GM12878 (cell line): ENCODE results near the gene ZNF827. TPM values are rescaled to one million over a fixed set of nuclear protein-coding genes. Genes with fewer than 3 reads are reported as not detected.

Experiments
- ATAC-seq: fragments of 200-7000 bp; cut with Tn5 transposase; 3 replicates; pipeline ENCODE4 v1.9.1; 2020; ENCODE audit warnings: mild to moderate bottlenecking, moderate library complexity
- BruUV-seq: library from RNA; stranded (reverse); fragments of 400-500 nt; replicated peaks from 2 replicates; lab custom pipeline; 2021; lab: Mats Ljungman, UMichigan
- CTCF ChIA-PET: fragments of 300-600 bp; sonication (Branson Sonifier 250); formaldehyde crosslinking; extraction: SDS; loops from one replicate; lab custom pipeline; 2021; ENCODE audit warnings: inconsistent platforms; lab: Yijun Ruan, JAX
- POLR2A ChIA-PET: fragments of 350-600 bp; formaldehyde crosslinking; extraction: SDS; loops from one replicate; lab custom pipeline; 2021; ENCODE audit warnings: inconsistent platforms; lab: Charles Lee
- RAD21 ChIA-PET: fragments of 300-600 bp; sonication (Branson Sonifier 250); formaldehyde crosslinking; loops from one replicate; lab custom pipeline; 2023; ENCODE audit warnings: antibody characterized with exemption; ENCODE audit not compliant: unreplicated experiment; lab: Charles Lee
- SMC1A ChIA-PET: fragments of 300-600 bp; sonication (Branson Sonifier 250); formaldehyde crosslinking; loops from one replicate; lab custom pipeline; 2023; ENCODE audit not compliant: unreplicated experiment, uncharacterized antibody; lab: Charles Lee
- DNase-seq: peaks from one replicate; pipeline ENCODE4 v3.0.0-alpha.2; 2011; ENCODE audit warnings: low read depth, low spot score
- FAIRE-seq: peaks from 3 replicates; lab custom pipeline; 2011; peaks lifted over from hg19 to GRCh38; lab: Jason Lieb, UNC
- H2AFZ ChIP-seq: 2 replicates; pipeline ENCODE4 v1.6.0; 2011; ENCODE audit warnings: low read depth, low read length, control low read depth; ENCODE audit not compliant: control insufficient read depth
- H3K27ac ChIP-seq: 2 replicates; pipeline ENCODE4 v1.5.1; 2011; ENCODE audit warnings: control low read depth; ENCODE audit not compliant: control insufficient read depth, insufficient read depth
- H3K27me3 ChIP-seq, 2 experiments: replicated peaks in 1 of 2; 2 replicates each; pipeline versions ENCODE4 v1.6.0 to v1.6.1; 2011; ENCODE audit warnings: low read length in 1 of 2; ENCODE audit not compliant: control insufficient read depth in 2 of 2, insufficient read depth in 2 of 2
- H3K36me3 ChIP-seq, 2 experiments: 2 replicates each; pipeline ENCODE4 v1.5.1; 2011; ENCODE audit warnings: low read length in 1 of 2; ENCODE audit not compliant: control insufficient read depth in 2 of 2, insufficient read depth in 2 of 2
- H3K4me1 ChIP-seq: 2 replicates; pipeline ENCODE4 v1.6.1; 2011; ENCODE audit warnings: mild to moderate bottlenecking, low read length, moderate library complexity, mixed read lengths; ENCODE audit not compliant: control insufficient read depth, insufficient read depth
- H3K4me2 ChIP-seq: 2 replicates; pipeline ENCODE4 v1.6.0; 2011; ENCODE audit warnings: control low read depth; ENCODE audit not compliant: control insufficient read depth, insufficient read depth
- H3K4me3 ChIP-seq: fragments of 200-600 bp; sonication (generic); 2 replicates; pipeline ENCODE4 v1.5.1; 2016
- H3K79me2 ChIP-seq: 2 replicates; pipeline ENCODE4 v1.6.0; 2011; ENCODE audit warnings: low read length; ENCODE audit not compliant: control insufficient read depth, insufficient read depth
- H3K9ac ChIP-seq: 2 replicates; pipeline ENCODE4 v1.8.0; 2011; ENCODE audit warnings: low read length, control low read depth, mixed read lengths; ENCODE audit not compliant: control insufficient read depth, insufficient read depth
- H3K9me3 ChIP-seq: replicated peaks from 3 replicates; pipeline ENCODE4 v1.5.1; 2011; ENCODE audit warnings: mild to moderate bottlenecking, low read length; ENCODE audit not compliant: control insufficient read depth, insufficient read depth
- H4K20me1 ChIP-seq: 2 replicates; pipeline ENCODE4 v1.6.0; 2011; ENCODE audit not compliant: control insufficient read depth, insufficient read depth
- CBX5 ChIP-seq: sonication (generic); IDR thresholded peaks from 2 replicates; pipeline ENCODE4 v1.6.1; 2016; ENCODE audit warnings: low read depth, moderate library complexity, mild to moderate bottlenecking, inconsistent platforms
- CHD2 ChIP-seq: IDR thresholded peaks from 2 replicates; pipeline ENCODE4 v1.6.1; 2011; ENCODE audit warnings: low read depth, low read length, improper control_type of control experiment, borderline replicate concordance
- CUX1 ChIP-seq: IDR thresholded peaks from 2 replicates; pipeline ENCODE4 v1.6.1; 2012; ENCODE audit warnings: improper control_type of control experiment, low read depth, low read length; ENCODE audit not compliant: insufficient replicate concordance
- EGR1 ChIP-seq, 2 experiments: IDR thresholded peaks; 1 replicate in 1 of 2; 2 replicates in 1 of 2; pipeline ENCODE4 v1.6.1; 2011 to 2012; ENCODE audit warnings: low read depth in 2 of 2, low read length in 2 of 2, borderline replicate concordance in 1 of 2, mild to moderate bottlenecking in 1 of 2, moderate library complexity in 1 of 2
- ESRRA ChIP-seq: IDR thresholded peaks from 2 replicates; pipeline ENCODE4 v1.6.1; 2012; ENCODE audit warnings: mild to moderate bottlenecking, low read length, improper control_type of control experiment
- NR2C1 ChIP-seq: fragments of 450-650 bp; IDR thresholded peaks from 2 replicates; pipeline ENCODE4 v1.6.1; 2017; ENCODE audit warnings: antibody characterized with exemption, mild to moderate bottlenecking, moderate library complexity
- NR2C2 ChIP-seq: IDR thresholded peaks from 2 replicates; pipeline ENCODE4 v1.6.1; 2011; ENCODE audit warnings: borderline replicate concordance, low read depth; ENCODE audit not compliant: control insufficient read depth, insufficient read length
- PBX3 ChIP-seq: IDR thresholded peaks from 2 replicates; pipeline ENCODE4 v1.6.1; 2011; ENCODE audit warnings: mild to moderate bottlenecking, low read depth, low read length, moderate library complexity; ENCODE audit not compliant: insufficient replicate concordance
- RELA ChIP-seq: fragments of 450-650 bp; IDR thresholded peaks from 2 replicates; pipeline ENCODE4 v1.8.0; 2014; ENCODE audit warnings: borderline replicate concordance; ENCODE audit not compliant: partially characterized antibody
- SUZ12 ChIP-seq: fragments of 200-600 bp; sonication (generic); IDR thresholded peaks from one replicate; pipeline ENCODE4 v1.6.1; 2018; ENCODE audit warnings: antibody characterized with exemption, mild to moderate bottlenecking; ENCODE audit not compliant: unreplicated experiment
- WGBS: methylation state at CpG from one replicate; pipeline ENCODE4 v1.1.6; 2016; ENCODE audit warnings: low lambda C conversion rate; ENCODE audit not compliant: insufficient replicate concordance, insufficient coverage; ENCODE audit errors: missing lambda C conversion rate; 5-methylcytosine and 5-hydroxymethylcytosine counted together
- in situ Hi-C: fragments of 300-500 bp; cut with MboI; formaldehyde crosslinking; loops from 9 replicates; pipeline ENCODE4 v1.14.3; 2018; ENCODE audit warnings: mixed read lengths
- intact Hi-C: fragments of 100-400 bp; cut with micrococcal nuclease; formaldehyde crosslinking; loops from one replicate; pipeline ENCODE4 v1.14.2; 2022; ENCODE audit not compliant: unreplicated experiment
- polyA plus RNA-seq, 11 experiments: library from polyadenylated mRNA; depleted of rRNA in 4 of 11; unstranded in 6 of 11; stranded (reverse) in 5 of 11; fragments of >200 nt; fragmentation: Nextera tagmentation in 4 of 11; fragmentation: Illumina TruSeq in 1 of 11; extraction: Ambion mirVana in 4 of 11; extraction: Trizol in 1 of 11; gene quantifications; 1 replicate in 1 of 11; 2 replicates in 10 of 11; pipeline versions ENCODE4 v1.2.1 to v1.2.3, GENCODE V29; 2011 to 2016; ENCODE audit warnings: inconsistent platforms in 2 of 11, missing spikeins in 2 of 11, low read depth in 1 of 11
- total RNA-seq, 4 experiments: library from RNA; depleted of rRNA in 3 of 4; stranded (reverse); fragments of >200 nt in 3 of 4; fragmentation: Illumina TruSeq in 1 of 4; extraction: Trizol in 1 of 4; gene quantifications; 2 replicates each; pipeline versions ENCODE4 v1.2.1 to v1.2.3, GENCODE V29; 2013 to 2021
- TF ChIP-seq, protein P1 (sequence below): fragments of 150-350 bp; IDR thresholded peaks from 2 replicates; pipeline ENCODE4 v1.6.1; 2014; ENCODE audit warnings: mild to moderate bottlenecking, low read depth, low read length
- TF ChIP-seq, protein P2 (sequence below): fragments of 450-650 bp; IDR thresholded peaks from 2 replicates; pipeline ENCODE4 v1.6.1; 2017; ENCODE audit warnings: mild to moderate bottlenecking, low read depth, inconsistent platforms; ENCODE audit not compliant: poor library complexity, severe bottlenecking

Gene ZNF827
- total and polyA plus RNA-seq, 10 of the 15 experiments (the other 5 are each of a cell fraction or from before 2014, with no cell fraction given), result 3.8 to 31.5 (median 13.6) TPM

DNA sequence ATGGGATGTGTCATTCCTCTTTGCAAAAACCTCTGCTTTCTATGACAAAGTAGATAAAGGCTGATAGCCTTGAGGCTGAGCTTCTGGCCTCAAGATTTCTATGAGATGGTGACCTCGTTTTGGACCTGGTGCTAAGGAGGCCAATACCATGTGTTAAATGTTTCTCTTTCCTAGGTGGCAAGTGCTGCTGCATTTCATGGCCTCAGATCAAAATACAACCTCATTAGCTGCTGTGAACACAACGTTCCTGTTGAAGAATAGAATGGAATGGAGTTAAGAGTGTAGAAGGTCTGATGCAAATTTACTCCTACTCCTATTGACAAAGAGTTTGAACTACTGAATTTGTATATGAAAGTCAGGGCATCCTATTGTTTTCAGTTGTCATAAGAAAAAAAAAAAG, 146.6 kb downstream of the ZNF827 start:
- Histone ChIP-seq H3K9me3 (no peaks in the 10 kb centered on the region), H3K4me1 (no peaks in the 10 kb centered on the region), H3K27me3 (no peaks in the 10 kb centered on the region), H4K20me1 (no peaks in the 10 kb centered on the region), H3K79me2 (no peaks in the 10 kb centered on the region), H3K9ac (no peak overlapping the region), H3K4me3 (no peak overlapping the region), H2AFZ (no peak overlapping the region), H3K4me2 (no peak overlapping the region), H3K36me3 (peaks cover 0 to 14% of the 10 kb centered on the region in 2 experiments; a peak in 2 of 4 replicates), H3K27ac (no peak overlapping the region)
- FAIRE-seq (no peak), DNase-seq (no peak), ATAC-seq (no peak)
- WGBS, result 22% methylated on average over 2 of the region's 2 CpGs
- CTCF ChIA-PET, result interaction anchor here (1.8 to 1.9 kb wide), 2 partner anchors 9 to 48 kb away, joined by 6 to 7 read pairs; no protein-coding TSS in a partner anchor
- POLR2A ChIA-PET, result no interaction called here
- RAD21 ChIA-PET, result interaction anchor here (0.8 kb wide), 1 partner anchor 9 kb away, joined by 3 read pairs; no protein-coding TSS in a partner anchor
- SMC1A ChIA-PET, result interaction anchor here (0.9 to 1.3 kb wide), 5 partner anchors 10 to 86 kb away, joined by 3 to 5 read pairs (median 3); no protein-coding TSS in a partner anchor
- in situ Hi-C loops, result no loop called here
- intact Hi-C loops, result no loop called here
- no TSS peak for BruUV-seq
- TF ChIP-seq CUX1 (no peak), ESRRA (no peak), PBX3 (no peak), CBX5 (no peak), RELA (no peak), NR2C2 (no peak), EGR1 (IDR thresholded peaks at IDR 0.05; ENCODE audit: borderline replicate concordance in 1 of 2, low read depth in 2 of 2, low read length in 2 of 2) (no peak), SUZ12 (no peak), NR2C1 (no peak), CHD2 (no peak)
- TF ChIP-seq, protein P1, sequence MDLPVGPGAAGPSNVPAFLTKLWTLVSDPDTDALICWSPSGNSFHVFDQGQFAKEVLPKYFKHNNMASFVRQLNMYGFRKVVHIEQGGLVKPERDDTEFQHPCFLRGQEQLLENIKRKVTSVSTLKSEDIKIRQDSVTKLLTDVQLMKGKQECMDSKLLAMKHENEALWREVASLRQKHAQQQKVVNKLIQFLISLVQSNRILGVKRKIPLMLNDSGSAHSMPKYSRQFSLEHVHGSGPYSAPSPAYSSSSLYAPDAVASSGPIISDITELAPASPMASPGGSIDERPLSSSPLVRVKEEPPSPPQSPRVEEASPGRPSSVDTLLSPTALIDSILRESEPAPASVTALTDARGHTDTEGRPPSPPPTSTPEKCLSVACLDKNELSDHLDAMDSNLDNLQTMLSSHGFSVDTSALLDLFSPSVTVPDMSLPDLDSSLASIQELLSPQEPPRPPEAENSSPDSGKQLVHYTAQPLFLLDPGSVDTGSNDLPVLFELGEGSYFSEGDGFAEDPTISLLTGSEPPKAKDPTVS, result no peak
- TF ChIP-seq, protein P2, sequence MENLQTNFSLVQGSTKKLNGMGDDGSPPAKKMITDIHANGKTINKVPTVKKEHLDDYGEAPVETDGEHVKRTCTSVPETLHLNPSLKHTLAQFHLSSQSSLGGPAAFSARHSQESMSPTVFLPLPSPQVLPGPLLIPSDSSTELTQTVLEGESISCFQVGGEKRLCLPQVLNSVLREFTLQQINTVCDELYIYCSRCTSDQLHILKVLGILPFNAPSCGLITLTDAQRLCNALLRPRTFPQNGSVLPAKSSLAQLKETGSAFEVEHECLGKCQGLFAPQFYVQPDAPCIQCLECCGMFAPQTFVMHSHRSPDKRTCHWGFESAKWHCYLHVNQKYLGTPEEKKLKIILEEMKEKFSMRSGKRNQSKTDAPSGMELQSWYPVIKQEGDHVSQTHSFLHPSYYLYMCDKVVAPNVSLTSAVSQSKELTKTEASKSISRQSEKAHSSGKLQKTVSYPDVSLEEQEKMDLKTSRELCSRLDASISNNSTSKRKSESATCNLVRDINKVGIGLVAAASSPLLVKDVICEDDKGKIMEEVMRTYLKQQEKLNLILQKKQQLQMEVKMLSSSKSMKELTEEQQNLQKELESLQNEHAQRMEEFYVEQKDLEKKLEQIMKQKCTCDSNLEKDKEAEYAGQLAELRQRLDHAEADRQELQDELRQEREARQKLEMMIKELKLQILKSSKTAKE, result no peak
